RWPE2 (cell line): ENCODE data around the gene SLC35F3.

Experiments used
- ATAC-seq: fragments of 200-7000 bp; cut with Tn5 transposase; 3 replicates; pipeline ENCODE4 v1.9.1; 2021; ENCODE audit warnings: low read depth
- DNase-seq: peaks from one replicate; pipeline ENCODE4 v3.0.0-alpha.2; 2020; ENCODE audit warnings: low spot score
- H3K27ac ChIP-seq: fragments of 450-650 bp; 2 replicates; pipeline ENCODE4 v1.5.1; 2017; ENCODE audit warnings: mild to moderate bottlenecking; ENCODE audit not compliant: poor library complexity, severe bottlenecking
- H3K27me3 ChIP-seq: fragments of 250-450 bp; sonication (Bioruptor Pico); 2 replicates; pipeline ENCODE4 v1.5.1; 2021; ENCODE audit warnings: mild to moderate bottlenecking, moderate library complexity; ENCODE audit not compliant: insufficient read depth, poor library complexity, severe bottlenecking
- H3K36me3 ChIP-seq: fragments of 250-450 bp; sonication (Bioruptor Pico); 2 replicates; pipeline ENCODE4 v1.5.1; 2020; ENCODE audit warnings: low read depth, mild to moderate bottlenecking, moderate library complexity
- H3K4me1 ChIP-seq: fragments of 250-450 bp; sonication (Bioruptor Pico); 2 replicates; pipeline ENCODE4 v1.5.1; 2021; ENCODE audit warnings: mild to moderate bottlenecking, moderate library complexity; ENCODE audit not compliant: insufficient read depth, poor library complexity, severe bottlenecking
- H3K4me3 ChIP-seq: fragments of 250-450 bp; sonication (Bioruptor Pico); 2 replicates; pipeline ENCODE4 v1.5.1; 2021; ENCODE audit warnings: mild to moderate bottlenecking, moderate library complexity; ENCODE audit not compliant: severe bottlenecking
- H3K9me3 ChIP-seq: fragments of 250-450 bp; sonication (Bioruptor Pico); 2 replicates; pipeline ENCODE4 v1.5.1; 2021; ENCODE audit warnings: mild to moderate bottlenecking, moderate library complexity; ENCODE audit not compliant: severe bottlenecking
- CTCF ChIP-seq: fragments of 450-650 bp; IDR thresholded peaks from one replicate; pipeline ENCODE4 v1.5.1; 2017; ENCODE audit warnings: mild to moderate bottlenecking, moderate library complexity; ENCODE audit not compliant: poor library complexity, severe bottlenecking

The SLC35F3 gene

DNA sequence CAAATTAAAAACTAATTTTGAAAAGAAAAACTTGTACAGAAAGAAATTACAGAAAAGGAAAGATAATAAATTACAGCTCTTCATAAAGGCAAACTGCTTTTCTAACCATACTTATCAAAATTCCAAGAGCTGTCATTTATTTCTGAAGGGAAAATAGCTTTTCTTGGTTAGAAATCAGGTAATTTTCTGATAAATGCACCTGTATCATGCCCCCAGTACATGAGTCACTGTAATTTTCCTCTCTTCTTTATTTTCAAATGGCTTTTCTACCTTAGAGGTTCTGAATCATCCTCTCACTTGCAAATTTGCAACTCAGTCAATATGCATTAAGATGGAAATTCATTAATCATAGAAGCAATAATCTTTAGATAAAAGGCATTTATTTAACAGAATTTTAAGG lies 100.1 kb downstream of the SLC35F3 start:
- no peaks in the 10 kb centered on the region for H3K27me3 ChIP-seq
- no peak overlapping the region for H3K27ac ChIP-seq
- H3K36me3 ChIP-seq, result no peaks in the 10 kb centered on the region
- H3K9me3 ChIP-seq, result no peaks in the 10 kb centered on the region
- no peak for TF ChIP-seq CTCF
- no peak for DNase-seq
- H3K4me1 ChIP-seq, result no peaks in the 10 kb centered on the region
- ATAC-seq, result no peak
- H3K4me3 ChIP-seq, result no peak overlapping the region

- no peak for ATAC-seq
- Histone ChIP-seq H3K4me3 (no peak overlapping the region), H3K4me1 (no peaks in the 10 kb centered on the region)
Observed at GRCh38 chr1:234007684-234008083, 103.2 kb downstream of the SLC35F3 start.

DNA sequence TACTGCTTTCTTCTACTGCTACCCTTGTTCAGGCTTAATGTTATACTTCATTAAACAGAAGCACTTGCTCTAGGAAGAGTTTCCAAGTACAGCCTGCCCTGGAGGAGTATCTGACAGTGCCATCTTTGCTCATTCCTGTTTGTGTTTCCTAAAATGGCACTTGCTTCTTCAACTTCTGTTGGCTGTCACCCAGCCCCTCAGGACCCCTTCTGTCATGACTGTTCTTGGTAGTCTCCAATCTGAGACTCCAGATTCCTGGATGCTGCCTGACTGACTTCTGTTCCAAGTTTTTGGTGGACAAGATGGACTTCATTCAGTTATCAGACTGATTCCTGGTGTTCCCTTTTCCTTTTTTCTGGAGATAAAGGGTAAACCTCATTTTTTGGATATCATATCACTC lies 104.1 kb downstream of the SLC35F3 start:
- TF ChIP-seq CTCF, result no peak
- H3K4me3 ChIP-seq, result no peak overlapping the region
- no peak for DNase-seq
- ATAC-seq, result no peak
- H3K27me3 ChIP-seq, result no peaks in the 10 kb centered on the region
- no peaks in the 10 kb centered on the region for H3K36me3 ChIP-seq
- no peaks in the 10 kb centered on the region for H3K9me3 ChIP-seq
- no peaks in the 10 kb centered on the region for H3K4me1 ChIP-seq
- no peak overlapping the region for H3K27ac ChIP-seq

More at GRCh38 chr1:234007684-234008083, 103.2 kb downstream of the SLC35F3 start:
- Histone ChIP-seq H3K36me3 (no peaks in the 10 kb centered on the region), H3K27ac (no peak overlapping the region), H3K27me3 (no peaks in the 10 kb centered on the region), H3K9me3 (no peaks in the 10 kb centered on the region)
- no peak for TF ChIP-seq CTCF
- DNase-seq, result no peak

DNA sequence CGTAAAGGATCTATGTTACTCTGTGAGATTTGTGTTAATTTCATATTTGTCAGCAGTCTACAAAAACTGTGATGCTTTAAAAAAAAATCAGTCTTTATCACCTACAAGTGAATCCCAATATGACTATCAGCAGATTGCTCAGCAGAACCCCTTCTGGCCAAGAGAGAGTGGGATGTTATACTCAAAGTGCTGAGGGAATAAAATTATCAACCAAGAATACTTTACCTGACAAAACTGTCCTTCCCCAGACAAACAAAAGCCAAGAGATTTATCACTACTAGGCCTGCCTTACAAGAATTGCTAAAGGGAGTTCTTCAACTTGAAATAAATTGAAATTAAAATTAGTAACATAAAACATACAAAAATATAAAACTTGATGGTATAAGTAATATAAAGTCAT lies 105.2 kb downstream of the SLC35F3 start:
- DNase-seq (no peak), ATAC-seq (no peak)
- no peak for TF ChIP-seq CTCF
- H3K4me1 ChIP-seq, result no peaks in the 10 kb centered on the region
- no peak overlapping the region for H3K4me3 ChIP-seq
- H3K36me3 ChIP-seq, result no peaks in the 10 kb centered on the region
- H3K9me3 ChIP-seq, result no peaks in the 10 kb centered on the region
- H3K27ac ChIP-seq, result no peak overlapping the region
- H3K27me3 ChIP-seq, result no peaks in the 10 kb centered on the region

GRCh38 chr1:234014208-234014607 lies 109.7 kb downstream of the SLC35F3 start:
- DNase-seq (no peak), ATAC-seq (no peak)
- Histone ChIP-seq H3K36me3 (no peaks in the 10 kb centered on the region), H3K4me3 (no peak overlapping the region), H3K9me3 (no peaks in the 10 kb centered on the region), H3K27ac (no peak overlapping the region), H3K27me3 (no peaks in the 10 kb centered on the region), H3K4me1 (peaks cover 2% of the 10 kb centered on the region)
- TF ChIP-seq CTCF, result no peak
